HCT116 (cell line): Measurements from ENCODE around the gene LIG1. TPM values are rescaled to one million over a fixed set of nuclear protein-coding genes. Genes with fewer than 3 reads are reported as not detected.

Experiments used
- ATAC-seq: fragments of 200-7000 bp; cut with Tn5 transposase; 2 replicates; pipeline ENCODE4 v1.9.1; 2020; ENCODE audit warnings: mild to moderate bottlenecking, moderate library complexity
- BruUV-seq: library from RNA; stranded (reverse); fragments of 400-500 nt; replicated peaks from 2 replicates; lab custom pipeline; 2021; lab: Mats Ljungman, UMichigan
- CTCF ChIA-PET: fragments of 300-600 bp; sonication (Branson Sonifier 250); formaldehyde crosslinking; loops from one replicate; lab custom pipeline; 2021; ENCODE audit warnings: antibody characterized with exemption; lab: Charles Lee
- POLR2A ChIA-PET: fragments of 300-600, 350-600 bp; sonication (Branson Sonifier 250); formaldehyde crosslinking; loops from one replicate; lab custom pipeline; 2021; ENCODE audit warnings: antibody characterized with exemption; lab: Charles Lee
- RAD21 ChIA-PET, 2 experiments: fragments of 300-600 bp; sonication (Branson Sonifier 250); formaldehyde crosslinking; loops; one replicate each; lab custom pipeline; 2023; ENCODE audit warnings: low total read pairs in 2 of 2; ENCODE audit not compliant: uncharacterized antibody in 2 of 2, unreplicated experiment in 2 of 2, low non-redundant PET in 1 of 2; lab: Charles Lee
- DNase-seq: peaks from one replicate; pipeline ENCODE4 v3.0.0-alpha.2; 2010; ENCODE audit warnings: low read depth, low spot score
- H2AFZ ChIP-seq: fragments of 200-600 bp; shearing (Covaris generic), sonication (generic); 2 replicates; pipeline ENCODE4 v1.6.1; 2017; ENCODE audit warnings: low read depth, mixed run types, mixed read lengths, antibody characterized with exemption, low read length; ENCODE audit not compliant: poor library complexity, severe bottlenecking
- H3K27ac ChIP-seq: 2 replicates; pipeline ENCODE4 v1.5.1; 2012; ENCODE audit warnings: low read depth, low read length
- H3K27me3 ChIP-seq: fragments of 200-600 bp; sonication (generic); 2 replicates; pipeline ENCODE4 v1.6.1; 2016; ENCODE audit warnings: mixed run types, low read length, mixed read lengths; ENCODE audit not compliant: insufficient read depth
- H3K36me3 ChIP-seq, 2 experiments: fragments of 200-500 bp in 1 of 2; fragments of 200-600 bp in 1 of 2; sonication (Bioruptor generic) in 1 of 2; sonication (generic) in 1 of 2; 2 replicates each; pipeline versions ENCODE4 v1.5.1 to v1.6.1; 2014 to 2016; ENCODE audit warnings: low read length in 2 of 2, inconsistent platforms in 1 of 2, mixed read lengths in 1 of 2, mixed run types in 1 of 2; ENCODE audit not compliant: insufficient read depth in 2 of 2, control insufficient read depth in 1 of 2
- H3K4me1 ChIP-seq, 2 experiments: fragments of 200-600 bp in 1 of 2; sonication (generic) in 1 of 2; 2 replicates each; pipeline versions ENCODE4 v1.5.1 to v1.6.1; 2012 to 2017; ENCODE audit warnings: low read length in 2 of 2, inconsistent platforms in 1 of 2, mild to moderate bottlenecking in 1 of 2, mixed read lengths in 1 of 2, mixed run types in 1 of 2, moderate library complexity in 1 of 2; ENCODE audit not compliant: insufficient read depth in 2 of 2, control insufficient read depth in 1 of 2
- H3K4me2 ChIP-seq: fragments of 200-600 bp; sonication (generic); 2 replicates; pipeline ENCODE4 v1.6.1; 2017; ENCODE audit warnings: mixed run types, low read length, mixed read lengths
- H3K4me3 ChIP-seq, 2 experiments: fragments of 200-600 bp in 1 of 2; sonication (generic) in 1 of 2; replicated peaks in 1 of 2; 2 replicates each; pipeline ENCODE4 v1.5.1; 2011 to 2016; ENCODE audit warnings: low read length in 2 of 2, control low read depth in 1 of 2, low read depth in 1 of 2, mild to moderate bottlenecking in 1 of 2, mixed read lengths in 1 of 2, mixed run types in 1 of 2
- H3K79me2 ChIP-seq: fragments of 200-600 bp; sonication (generic); 2 replicates; pipeline ENCODE4 v1.6.1; 2017; ENCODE audit warnings: mild to moderate bottlenecking, mixed run types, low read length, moderate library complexity, mixed read lengths; ENCODE audit not compliant: insufficient read depth
- H3K9ac ChIP-seq: fragments of 200-600 bp; sonication (generic); 2 replicates; pipeline ENCODE4 v1.6.1; 2016; ENCODE audit warnings: low read length, mixed read lengths
- H3K9me2 ChIP-seq: fragments of 200-600 bp; sonication (generic), shearing (Covaris generic); 2 replicates; pipeline ENCODE4 v1.6.1; 2017; ENCODE audit warnings: mixed run types, mild to moderate bottlenecking, moderate library complexity; ENCODE audit not compliant: insufficient read depth
- H3K9me3 ChIP-seq, 2 experiments: fragments of 200-500 bp in 1 of 2; fragments of 200-600 bp in 1 of 2; sonication (Bioruptor generic) in 1 of 2; sonication (generic) in 1 of 2; 2 replicates each; pipeline ENCODE4 v1.6.1; 2014 to 2017; ENCODE audit warnings: low read length in 2 of 2, mixed read lengths in 2 of 2, inconsistent platforms in 1 of 2, low read depth in 1 of 2, mild to moderate bottlenecking in 1 of 2, mixed run types in 1 of 2, moderate library complexity in 1 of 2; ENCODE audit not compliant: control insufficient read depth in 1 of 2, insufficient read depth in 1 of 2
- H4K20me1 ChIP-seq: fragments of 200-600 bp; sonication (generic), shearing (Covaris generic); 2 replicates; pipeline ENCODE4 v1.6.1; 2017; ENCODE audit warnings: mixed run types, mild to moderate bottlenecking, moderate library complexity; ENCODE audit not compliant: insufficient read depth
- CBX3 ChIP-seq: IDR thresholded peaks from 2 replicates; pipeline ENCODE4 v1.6.1; 2012; ENCODE audit warnings: low read depth
- CTCF ChIP-seq, 3 experiments: fragments of 200-600 bp in 1 of 3; sonication (generic) in 1 of 3; IDR thresholded peaks in 2 of 3; conservative IDR thresholded peaks in 1 of 3; 2 replicates each; pipeline ENCODE4 v1.5.1; 2012 to 2017; ENCODE audit warnings: low read depth in 2 of 3, low read length in 2 of 3, antibody characterized with exemption in 1 of 3, borderline replicate concordance in 1 of 3, control low read depth in 1 of 3, mild to moderate bottlenecking in 1 of 3, mixed read lengths in 1 of 3, mixed run types in 1 of 3, moderate library complexity in 1 of 3; ENCODE audit not compliant: insufficient read depth in 1 of 3
- ELF1 ChIP-seq: IDR thresholded peaks from 2 replicates; pipeline ENCODE4 v1.6.1; 2012; ENCODE audit warnings: low read depth, borderline replicate concordance
- EZH2phosphoT487 ChIP-seq: fragments of 200-600 bp; IDR thresholded peaks from 2 replicates; pipeline ENCODE4 v1.6.1; 2018; ENCODE audit warnings: antibody characterized with exemption, borderline replicate concordance
- FOSL1 ChIP-seq: IDR thresholded peaks from 2 replicates; pipeline ENCODE4 v1.6.1; 2012; ENCODE audit warnings: low read depth
- JUND ChIP-seq: IDR thresholded peaks from 2 replicates; pipeline ENCODE4 v1.6.1; 2012
- MAX ChIP-seq: IDR thresholded peaks from 2 replicates; pipeline ENCODE4 v1.6.1; 2012
- POLR2A ChIP-seq: IDR thresholded peaks from 2 replicates; pipeline ENCODE4 v1.7.0; 2011; ENCODE audit warnings: borderline replicate concordance; ENCODE audit not compliant: insufficient read depth, insufficient read length; ENCODE audit errors: extremely low read depth
- POLR2AphosphoS5 ChIP-seq: IDR thresholded peaks from 2 replicates; pipeline ENCODE4 v1.6.1; 2011; ENCODE audit warnings: mild to moderate bottlenecking, low read depth, low read length, moderate library complexity
- RAD21 ChIP-seq: IDR thresholded peaks from 2 replicates; pipeline ENCODE4 v1.6.1; 2012; ENCODE audit warnings: low read depth, mild to moderate bottlenecking
- SIN3A ChIP-seq: IDR thresholded peaks from 2 replicates; pipeline ENCODE4 v1.6.1; 2012; ENCODE audit warnings: low read depth
- SRF ChIP-seq: IDR thresholded peaks from 2 replicates; pipeline ENCODE4 v1.6.1; 2012; ENCODE audit warnings: low read depth
- YY1 ChIP-seq: IDR thresholded peaks from 2 replicates; pipeline ENCODE4 v1.6.1; 2011; ENCODE audit warnings: low read length, low read depth, moderate library complexity, mild to moderate bottlenecking; ENCODE audit not compliant: insufficient replicate concordance; ENCODE audit errors: extremely low read depth
- ZFX ChIP-seq: fragments of 450-650 bp; IDR thresholded peaks from 2 replicates; pipeline ENCODE4 v1.6.1; 2017
- ZNF274 ChIP-seq: fragments of 200-500 bp; sonication (Bioruptor generic); IDR thresholded peaks from 2 replicates; pipeline ENCODE4 v1.6.1; 2014; ENCODE audit warnings: mild to moderate bottlenecking, low read depth, low read length, inconsistent platforms
- intact Hi-C: fragments of 100-400 bp; cut with micrococcal nuclease; formaldehyde crosslinking; loops from 2 replicates; pipeline ENCODE4 v1.10.0; 2022
- total RNA-seq: library from RNA; stranded (reverse); gene quantifications from one replicate; pipeline ENCODE4 v1.2.1, GENCODE V29; 2021; ENCODE audit not compliant: unreplicated experiment

LIG1 gene
- total RNA-seq, 1 experiment from 2014 or later = 122 TPM

GRCh38 chr19:48175578-48175977, 5.4 kb upstream of the LIG1 start (continued):
- TF ChIP-seq ELF1 = no peak
- no peak for TF ChIP-seq FOSL1

GRCh38 chr19:48174445-48175030, 4.4 kb upstream of the LIG1 start:
- Histone ChIP-seq H3K27ac (no peak overlapping the region), H3K79me2 (peaks cover 16% of the 10 kb centered on the region), H3K9me2 (no peaks in the 10 kb centered on the region), H4K20me1 (no peaks in the 10 kb centered on the region), H3K36me3 (peaks cover 8 to 25% of the 10 kb centered on the region in 2 experiments; a peak in 3 of 4 replicates), H3K4me1 (peaks cover 4 to 9% of the 10 kb centered on the region in 2 experiments; a peak in 3 of 4 replicates), H3K4me3 (no peak overlapping the region), H3K9me3 (no peaks in the 10 kb centered on the region), H2AFZ (no peak overlapping the region), H3K9ac (no peak overlapping the region)
- DNase-seq = no peak
- CTCF ChIA-PET = no interaction called here
- RAD21 ChIA-PET = no interaction called here
- TSS peak; percentile 3 for BruUV-seq
- POLR2A ChIA-PET = no interaction called here
- ATAC-seq = no peak
- TF ChIP-seq SRF = no peak
- no peak for TF ChIP-seq YY1
- no peak for TF ChIP-seq JUND
- no peak for TF ChIP-seq POLR2AphosphoS5
- no peak for TF ChIP-seq ELF1
- TF ChIP-seq MAX = no peak
- TF ChIP-seq ZFX = no peak
- TF ChIP-seq CBX3 = no peak
- no peak for TF ChIP-seq SIN3A
- no peak for TF ChIP-seq EZH2phosphoT487
- TF ChIP-seq FOSL1 = no peak
- TF ChIP-seq POLR2A = no peak
- TF ChIP-seq ZNF274 = no peak
- TF ChIP-seq CTCF (IDR thresholded peaks at IDR 0.05 in 2 of 3, conservative IDR thresholded peaks at IDR 0.05 in 1 of 3; ENCODE audit: borderline replicate concordance in 1 of 3, insufficient read depth in 1 of 3, low read depth in 2 of 3, low read length in 2 of 3) = no peak
- TF ChIP-seq RAD21 = no peak
- TF ChIP-seq, all 23 proteins: peak for 0
- intact Hi-C loops = no loop called here
- H3K4me2 ChIP-seq = no peak overlapping the region
- no peaks in the 10 kb centered on the region for H3K27me3 ChIP-seq
